IMR-90 (cell line): ENCODE measurements around the gene CDH12. TPM values are rescaled to one million over a fixed set of nuclear protein-coding genes. Genes with fewer than 3 reads are reported as not detected.

ENCODE experiments used
- ATAC-seq: fragments of 200-7000 bp; cut with Tn5 transposase; 2 replicates; pipeline ENCODE4 v1.9.1; 2020; ENCODE audit warnings: low read depth, mild to moderate bottlenecking, moderate library complexity
- BruUV-seq: library from RNA; stranded (reverse); fragments of 400-500 nt; replicated peaks from 2 replicates; lab custom pipeline; 2021; lab: Mats Ljungman, UMichigan
- CTCF ChIA-PET: fragments of 300-600 bp; formaldehyde crosslinking; extraction: SDS; loops from one replicate; lab custom pipeline; 2021; ENCODE audit warnings: antibody characterized with exemption; lab: Yijun Ruan, JAX
- POLR2A ChIA-PET: fragments of 300-600 bp; sonication (Branson Sonifier 250); formaldehyde crosslinking; loops from one replicate; lab custom pipeline; 2022; ENCODE audit warnings: antibody characterized with exemption; ENCODE audit not compliant: unreplicated experiment; lab: Charles Lee
- DNase-seq: peaks from one replicate; pipeline ENCODE4 v3.0.0; 2013
- H2AFZ ChIP-seq: replicated peaks from 2 replicates; pipeline ENCODE3; 2013; ENCODE audit warnings: low read length, mild to moderate bottlenecking; ENCODE audit not compliant: poor library complexity
- H2AK5ac ChIP-seq: 2 replicates; pipeline ENCODE4 v1.6.1; 2013; ENCODE audit warnings: low read depth, low read length, inconsistent platforms
- H2AK9ac ChIP-seq: replicated peaks from 2 replicates; pipeline ENCODE3; 2013; ENCODE audit warnings: mild to moderate bottlenecking, low read depth, low read length, moderate library complexity; ENCODE audit not compliant: poor library complexity
- H2BK120ac ChIP-seq: 2 replicates; pipeline ENCODE4 v1.6.1; 2013; ENCODE audit warnings: low read depth, low read length, inconsistent platforms
- H2BK15ac ChIP-seq: 3 replicates; pipeline ENCODE4 v1.6.1; 2013; ENCODE audit warnings: low read depth, low read length, inconsistent platforms
- H2BK20ac ChIP-seq: 2 replicates; pipeline ENCODE4 v1.6.1; 2013; ENCODE audit warnings: low read depth, mild to moderate bottlenecking, inconsistent platforms, low read length, moderate library complexity
- H2BK5ac ChIP-seq: 2 replicates; pipeline ENCODE4 v1.6.1; 2013; ENCODE audit warnings: mild to moderate bottlenecking, low read depth, low read length, inconsistent platforms; ENCODE audit not compliant: poor library complexity, severe bottlenecking
- H3K14ac ChIP-seq: replicated peaks from 2 replicates; pipeline ENCODE4 v1.6.1; 2013; ENCODE audit warnings: low read depth, low read length, inconsistent platforms
- H3K18ac ChIP-seq: 2 replicates; pipeline ENCODE4 v1.6.1; 2013; ENCODE audit warnings: low read depth, low read length, control low read depth
- H3K23ac ChIP-seq: 2 replicates; pipeline ENCODE4 v1.6.1; 2013; ENCODE audit warnings: low read depth, low read length, inconsistent platforms
- H3K27ac ChIP-seq: 2 replicates; pipeline ENCODE4 v1.5.1; 2013; ENCODE audit warnings: mild to moderate bottlenecking, control low read depth, low read length; ENCODE audit not compliant: insufficient read depth
- H3K27me3 ChIP-seq: 2 replicates; pipeline ENCODE4 v1.6.1; 2013; ENCODE audit warnings: low read length; ENCODE audit not compliant: control insufficient read depth, insufficient read depth
- H3K36me3 ChIP-seq: 2 replicates; pipeline ENCODE4 v1.6.1; 2013; ENCODE audit warnings: low read length, mixed read lengths; ENCODE audit not compliant: control insufficient read depth, insufficient read depth
- H3K4ac ChIP-seq: 2 replicates; pipeline ENCODE4 v1.6.1; 2013; ENCODE audit warnings: low read depth, low read length, inconsistent platforms
- H3K4me1 ChIP-seq: 2 replicates; pipeline ENCODE4 v1.6.1; 2013; ENCODE audit warnings: low read length, mixed read lengths; ENCODE audit not compliant: control insufficient read depth, insufficient read depth
- H3K4me2 ChIP-seq: 2 replicates; pipeline ENCODE4 v1.6.1; 2013; ENCODE audit warnings: low read depth, mild to moderate bottlenecking, control low read depth, low read length, moderate library complexity
- H3K4me3 ChIP-seq: 2 replicates; pipeline ENCODE4 v1.5.1; 2013; ENCODE audit warnings: low read depth, mild to moderate bottlenecking, control low read depth, low read length, moderate library complexity; ENCODE audit not compliant: insufficient read depth
- H3K56ac ChIP-seq: 2 replicates; pipeline ENCODE4 v1.6.1; 2013; ENCODE audit warnings: low read length, inconsistent platforms; ENCODE audit not compliant: insufficient read depth; ENCODE audit errors: extremely low read depth
- H3K79me1 ChIP-seq, 2 experiments: 2 replicates each; pipeline ENCODE4 v1.6.1; 2013; ENCODE audit warnings: low read length in 2 of 2, inconsistent platforms in 1 of 2, low read depth in 1 of 2
- H3K9ac ChIP-seq: 2 replicates; pipeline ENCODE4 v1.6.1; 2013; ENCODE audit warnings: low read depth, low read length, control low read depth
- H3K9me1 ChIP-seq: 2 replicates; pipeline ENCODE4 v1.6.1; 2013; ENCODE audit warnings: low read length, inconsistent platforms; ENCODE audit not compliant: insufficient read depth
- H3K9me3 ChIP-seq: 2 replicates; pipeline ENCODE4 v1.6.1; 2013; ENCODE audit warnings: low read length; ENCODE audit not compliant: control insufficient read depth, insufficient read depth
- H4K20me1 ChIP-seq: 2 replicates; pipeline ENCODE4 v1.6.1; 2013; ENCODE audit warnings: low read length, inconsistent platforms; ENCODE audit not compliant: insufficient read depth
- H4K5ac ChIP-seq: 2 replicates; pipeline ENCODE4 v1.6.1; 2013; ENCODE audit warnings: mild to moderate bottlenecking, low read depth, low read length, control low read depth
- H4K8ac ChIP-seq, 2 experiments: 2 replicates each; pipeline ENCODE4 v1.6.1; 2013; ENCODE audit warnings: low read depth in 2 of 2, low read length in 2 of 2, control low read depth in 1 of 2, inconsistent platforms in 1 of 2
- H4K91ac ChIP-seq: 2 replicates; pipeline ENCODE4 v1.6.1; 2013; ENCODE audit warnings: low read depth, low read length, inconsistent platforms; ENCODE audit not compliant: insufficient read depth
- BHLHE40 ChIP-seq: fragments of 150-350 bp; IDR thresholded peaks from 2 replicates; pipeline ENCODE4 v1.6.1; 2016; ENCODE audit warnings: mild to moderate bottlenecking, low read depth, low read length
- CEBPB ChIP-seq: IDR thresholded peaks from 2 replicates; pipeline ENCODE4 v1.6.1; 2012; ENCODE audit warnings: low read depth, low read length, improper control_type of control experiment
- CHD1 ChIP-seq: IDR thresholded peaks from 2 replicates; pipeline ENCODE4 v1.6.1; 2012; ENCODE audit warnings: low read depth, low read length, improper control_type of control experiment
- CTCF ChIP-seq: conservative IDR thresholded peaks from 2 replicates; pipeline ENCODE4 v1.5.1; 2012; ENCODE audit warnings: mild to moderate bottlenecking, low read depth, low read length, improper control_type of control experiment
- ELK1 ChIP-seq: fragments of 150-350 bp; IDR thresholded peaks from 2 replicates; pipeline ENCODE4 v1.6.1; 2016; ENCODE audit warnings: low read depth, mild to moderate bottlenecking, low read length, moderate library complexity, borderline replicate concordance
- FOS ChIP-seq: fragments of 150-350 bp; IDR thresholded peaks from 2 replicates; pipeline ENCODE4 v1.6.1; 2016; ENCODE audit warnings: low read depth, low read length
- MAFK ChIP-seq: IDR thresholded peaks from 2 replicates; pipeline ENCODE4 v1.6.1; 2012; ENCODE audit warnings: low read depth, low read length, improper control_type of control experiment
- MAZ ChIP-seq: IDR thresholded peaks from 2 replicates; pipeline ENCODE4 v1.6.1; 2012; ENCODE audit warnings: low read depth, mild to moderate bottlenecking, low read length, improper control_type of control experiment, moderate library complexity, borderline replicate concordance
- MXI1 ChIP-seq: IDR thresholded peaks from 2 replicates; pipeline ENCODE4 v1.6.1; 2012; ENCODE audit warnings: low read depth, mild to moderate bottlenecking, low read length, moderate library complexity, borderline replicate concordance
- POLR2A ChIP-seq: IDR thresholded peaks from 2 replicates; pipeline ENCODE4 v1.6.1; 2012; ENCODE audit warnings: mild to moderate bottlenecking, low read depth, low read length
- RCOR1 ChIP-seq: IDR thresholded peaks from 2 replicates; pipeline ENCODE4 v1.6.1; 2012; ENCODE audit warnings: mild to moderate bottlenecking, low read length, improper control_type of control experiment; ENCODE audit not compliant: insufficient replicate concordance
- RFX5 ChIP-seq: IDR thresholded peaks from 2 replicates; pipeline ENCODE4 v1.8.0; 2012; ENCODE audit warnings: low read depth, mild to moderate bottlenecking, low read length, moderate library complexity
- SMC3 ChIP-seq: fragments of 150-350 bp; IDR thresholded peaks from 2 replicates; pipeline ENCODE4 v1.6.1; 2016; ENCODE audit warnings: low read depth, mild to moderate bottlenecking, antibody characterized with exemption, low read length, moderate library complexity
- WGBS, 2 experiments: methylation state at CpG; one replicate each; pipeline versions ENCODE4 v1.1.5 to v1.1.7; 2013; ENCODE audit warnings: missing lambda C conversion rate in 2 of 2; ENCODE audit not compliant: insufficient read length in 1 of 2; ENCODE audit errors: extremely low coverage in 2 of 2; 5-methylcytosine and 5-hydroxymethylcytosine counted together
- dilution Hi-C: fragments of 300-500 bp; cut with HindIII; formaldehyde crosslinking; loops from one replicate; pipeline ENCODE4 v1.14.3; 2018; ENCODE audit warnings: low sequenced_read_pairs; ENCODE audit not compliant: unreplicated experiment
- in situ Hi-C: fragments of 300-500 bp; cut with MboI; formaldehyde crosslinking; loops from 3 replicates; pipeline ENCODE4 v1.14.3; 2019; ENCODE audit warnings: low sequenced_read_pairs, inconsistent platforms, mixed read lengths
- intact Hi-C: fragments of 100-400 bp; cut with micrococcal nuclease; formaldehyde crosslinking; loops from 2 replicates; pipeline ENCODE4 v1.10.0; 2022
- polyA plus RNA-seq, 3 experiments: library from polyadenylated mRNA; depleted of rRNA; stranded (reverse); fragments of >200 nt; gene quantifications; 2 replicates each; pipeline ENCODE4 v1.2.3, GENCODE V29; 2012; ENCODE audit warnings: low replicate concordance in 1 of 3
- total RNA-seq: library from RNA; depleted of rRNA; stranded (reverse); fragments of >200 nt; gene quantifications from 2 replicates; pipeline ENCODE4 v1.2.3, GENCODE V29; 2012

Gene CDH12
- total and polyA plus RNA-seq, 2 of the 4 experiments (the other 2 are of a cell fraction), result not detected

- no TSS peak for BruUV-seq
Observed at GRCh38 chr5:21704974-21705668, 1148.0 kb downstream of the CDH12 start.

More at GRCh38 chr5:21704974-21705668, 1148.0 kb downstream of the CDH12 start:
- no peak overlapping the region for H3K18ac ChIP-seq
- no CpG with 5 or more reads among the region's 2 CpGs for WGBS, 2 experiments
- no peak for ATAC-seq
- no peak overlapping the region for H2AK5ac ChIP-seq
- H3K4me3 ChIP-seq, result no peak overlapping the region
- TF ChIP-seq BHLHE40 (no peak), ELK1 (no peak), FOS (no peak), MAFK (no peak), CTCF (no peak), CHD1 (no peak), RCOR1 (no peak), SMC3 (no peak), MXI1 (no peak), MAZ (no peak), RFX5 (no peak), CEBPB (no peak), POLR2A (no peak)
- in situ Hi-C loops, result no loop called here
- no peak overlapping the region for H4K8ac ChIP-seq
- H3K27ac ChIP-seq, result no peak overlapping the region
- no peak overlapping the region for H3K4me2 ChIP-seq
- ChIA-PET CTCF (no interaction called here), POLR2A (no interaction called here)
- no peak overlapping the region for H4K91ac ChIP-seq
- no peak overlapping the region for H4K5ac ChIP-seq
- dilution Hi-C loops, result no loop called here
- H3K14ac ChIP-seq, result no peak overlapping the region
- no peak for DNase-seq
- H3K9me3 ChIP-seq, result no peaks in the 10 kb centered on the region
- no peak overlapping the region for H3K4ac ChIP-seq
- no peak overlapping the region for H3K56ac ChIP-seq
- H2AFZ ChIP-seq, result no peak overlapping the region
- no peaks in the 10 kb centered on the region for H3K27me3 ChIP-seq
- H4K20me1 ChIP-seq, result no peaks in the 10 kb centered on the region
- H3K79me1 ChIP-seq, result no peaks in the 10 kb centered on the region
- H2AK9ac ChIP-seq, result no peak overlapping the region
- no peak overlapping the region for H2BK15ac ChIP-seq
- no peak overlapping the region for H2BK20ac ChIP-seq
- H2BK5ac ChIP-seq, result no peak overlapping the region
- no peak overlapping the region for H2BK120ac ChIP-seq
- H3K9me1 ChIP-seq, result no peaks in the 10 kb centered on the region
- no peaks in the 10 kb centered on the region for H3K36me3 ChIP-seq
- no peak overlapping the region for H3K9ac ChIP-seq
- H3K23ac ChIP-seq, result no peak overlapping the region
- no peaks in the 10 kb centered on the region for H3K4me1 ChIP-seq
- intact Hi-C loops, result no loop called here
